ENCODE data around the gene PSD4. TPM values are rescaled to one million over a fixed set of nuclear protein-coding genes. Genes with fewer than 3 reads are reported as not detected.

Gene PSD4
- total and polyA plus RNA-seq, 2 donors from 2014 or later, result 16.2 to 42.0 TPM

GRCh38 chr2:113187771-113188170 is 14.0 kb downstream of the PSD4 start:
- intact Hi-C loops (cut with DNase I), result no loop called here
- H3K27ac ChIP-seq (ENCODE audit: low read depth in 2 of 2, low read length in 2 of 2), result no peak overlapping the region
- H3K9ac ChIP-seq (ENCODE audit: low read length in 3 of 3), result no peak overlapping the region
- no peaks in the 10 kb centered on the region for H3K27me3 ChIP-seq (ENCODE audit: control insufficient read depth, insufficient read depth, low read length)
- no peak for DNase-seq
- no peak overlapping the region for H3K4me3 ChIP-seq (ENCODE audit: low read length in 3 of 3)
- H3K36me3 ChIP-seq (ENCODE audit: control insufficient read depth in 2 of 3, insufficient read depth in 3 of 3, low read length in 3 of 3), result no peaks in the 10 kb centered on the region
- H3K4me1 ChIP-seq (ENCODE audit: control insufficient read depth in 2 of 3, insufficient read depth in 2 of 3, low read depth in 1 of 3, low read length in 3 of 3), result no peaks in the 10 kb centered on the region
- TF ChIP-seq CTCF (IDR thresholded peaks at IDR 0.05; ENCODE audit: borderline replicate concordance, extremely low read depth, insufficient read depth), result no peak
- FAIRE-seq, result no peak
- H3K9me3 ChIP-seq (ENCODE audit: control insufficient read depth in 2 of 3, insufficient read depth in 1 of 3, low read length in 3 of 3), result no peaks in the 10 kb centered on the region

GRCh38 chr2:113190871-113191270 is 17.1 kb downstream of the PSD4 start:
- no peak overlapping the region for H3K9ac ChIP-seq (ENCODE audit: low read length in 3 of 3)
- no peaks in the 10 kb centered on the region for H3K27me3 ChIP-seq (ENCODE audit: control insufficient read depth, insufficient read depth, low read length)
- DNase-seq, result peak in 1 of 5 donors; percentile 1
- H3K36me3 ChIP-seq (ENCODE audit: control insufficient read depth in 2 of 3, insufficient read depth in 3 of 3, low read length in 3 of 3), result no peaks in the 10 kb centered on the region
- H3K4me3 ChIP-seq (ENCODE audit: low read length in 3 of 3), result no peak overlapping the region
- no peak for TF ChIP-seq CTCF (IDR thresholded peaks at IDR 0.05; ENCODE audit: borderline replicate concordance, extremely low read depth, insufficient read depth)
- H3K27ac ChIP-seq (ENCODE audit: low read depth in 2 of 2, low read length in 2 of 2), result no peak overlapping the region
- H3K4me1 ChIP-seq (ENCODE audit: control insufficient read depth in 2 of 3, insufficient read depth in 2 of 3, low read depth in 1 of 3, low read length in 3 of 3), result no peaks in the 10 kb centered on the region
- FAIRE-seq, result no peak
- H3K9me3 ChIP-seq (ENCODE audit: control insufficient read depth in 2 of 3, insufficient read depth in 1 of 3, low read length in 3 of 3), result no peaks in the 10 kb centered on the region
- intact Hi-C loops (cut with DNase I), result no loop called here

- DNase-seq (no peak), FAIRE-seq (no peak)
- Histone ChIP-seq H3K9ac (ENCODE audit: low read length in 3 of 3) (no peak overlapping the region), H3K9me3 (ENCODE audit: control insufficient read depth in 2 of 3, insufficient read depth in 1 of 3, low read length in 3 of 3) (no peaks in the 10 kb centered on the region), H3K4me1 (ENCODE audit: control insufficient read depth in 2 of 3, insufficient read depth in 2 of 3, low read depth in 1 of 3, low read length in 3 of 3) (no peaks in the 10 kb centered on the region), H3K4me3 (ENCODE audit: low read length in 3 of 3) (no peak overlapping the region), H3K27me3 (ENCODE audit: control insufficient read depth, insufficient read depth, low read length) (no peaks in the 10 kb centered on the region), H3K27ac (ENCODE audit: low read depth in 2 of 2, low read length in 2 of 2) (no peak overlapping the region), H3K36me3 (ENCODE audit: control insufficient read depth in 2 of 3, insufficient read depth in 3 of 3, low read length in 3 of 3) (no peaks in the 10 kb centered on the region)
- no peak for TF ChIP-seq CTCF (IDR thresholded peaks at IDR 0.05; ENCODE audit: borderline replicate concordance, extremely low read depth, insufficient read depth)
- intact Hi-C loops (cut with DNase I), result no loop called here
Measured at GRCh38 chr2:113192459-113193100, 18.8 kb downstream of the PSD4 start.

All from kidney (tissue), 14 donors.